SK-N-SH (cell line): ENCODE results near the gene MGST2. TPM values are rescaled to one million over a fixed set of nuclear protein-coding genes. Genes with fewer than 3 reads are reported as not detected.

Experiments used
- CTCF ChIA-PET: fragments of 300-600, 350-600 bp; formaldehyde crosslinking; extraction: SDS; loops from one replicate; lab custom pipeline; 2021; lab: Yijun Ruan, JAX
- POLR2A ChIA-PET: fragments of 350-600 bp; sonication (Branson Sonifier 250); formaldehyde crosslinking; extraction: SDS; loops from one replicate; lab custom pipeline; 2020; ENCODE audit warnings: antibody characterized with exemption, inconsistent platforms; lab: Yijun Ruan, JAX
- DNase-seq: peaks from one replicate; pipeline ENCODE4 v3.0.0; 2012
- H2AFZ ChIP-seq: fragments of 200-600 bp; sonication (generic); 2 replicates; pipeline ENCODE4 v1.8.1; 2016; ENCODE audit warnings: antibody characterized with exemption, mild to moderate bottlenecking, low read depth
- H3F3A ChIP-seq: fragments of 200-600 bp; sonication (generic); replicated peaks from 2 replicates; pipeline ENCODE3; 2016; ENCODE audit warnings: antibody characterized with exemption, mild to moderate bottlenecking; ENCODE audit not compliant: insufficient read depth
- H3K27ac ChIP-seq, 2 experiments: fragments of 200-500 bp in 1 of 2; fragments of 200-600 bp in 1 of 2; sonication (Bioruptor generic) in 1 of 2; sonication (generic), shearing (Covaris generic) in 1 of 2; 2 replicates each; pipeline versions ENCODE4 v1.5.1 to v1.6.1; 2014 to 2016; ENCODE audit warnings: low read depth in 2 of 2, inconsistent platforms in 1 of 2, low read length in 1 of 2, mild to moderate bottlenecking in 1 of 2, mixed read lengths in 1 of 2
- H3K27me3 ChIP-seq: fragments of 200-600 bp; sonication (generic), shearing (Covaris generic); 2 replicates; pipeline ENCODE4 v1.6.1; 2016; ENCODE audit warnings: mixed run types; ENCODE audit not compliant: insufficient read depth
- H3K36me3 ChIP-seq, 2 experiments: fragments of 200-500 bp in 1 of 2; fragments of 200-600 bp in 1 of 2; sonication (Bioruptor generic) in 1 of 2; sonication (generic) in 1 of 2; replicated peaks in 1 of 2; 2 replicates each; pipeline versions ENCODE3 to v1.5.1; 2014 to 2016; ENCODE audit warnings: low read length in 1 of 2, mild to moderate bottlenecking in 1 of 2; ENCODE audit not compliant: insufficient read depth in 2 of 2, control insufficient read depth in 1 of 2
- H3K4me1 ChIP-seq, 2 experiments: fragments of 200-500 bp in 1 of 2; fragments of 200-600 bp in 1 of 2; sonication (Bioruptor generic) in 1 of 2; sonication (generic), shearing (Covaris generic) in 1 of 2; 2 replicates each; pipeline versions ENCODE4 v1.5.1 to v1.6.1; 2014 to 2016; ENCODE audit warnings: low read depth in 1 of 2, low read length in 1 of 2, mixed run types in 1 of 2; ENCODE audit not compliant: insufficient read depth in 2 of 2, control insufficient read depth in 1 of 2
- H3K4me2 ChIP-seq: fragments of 200-600 bp; sonication (generic), shearing (Covaris generic); 2 replicates; pipeline ENCODE4 v1.6.1; 2017; ENCODE audit warnings: mixed run types
- H3K4me3 ChIP-seq, 2 experiments: fragments of 200-500 bp in 1 of 2; fragments of 200-600 bp in 1 of 2; sonication (Bioruptor generic) in 1 of 2; sonication (generic), shearing (Covaris generic) in 1 of 2; 2 replicates each; pipeline versions ENCODE4 v1.5.1 to v1.8.1; 2014 to 2016; ENCODE audit warnings: low read depth in 2 of 2, inconsistent platforms in 1 of 2, low read length in 1 of 2, mild to moderate bottlenecking in 1 of 2, mixed read lengths in 1 of 2, moderate library complexity in 1 of 2
- H3K79me2 ChIP-seq: fragments of 200-600 bp; sonication (generic); 2 replicates; pipeline ENCODE4 v1.8.1; 2017; ENCODE audit warnings: mild to moderate bottlenecking; ENCODE audit not compliant: insufficient read depth
- H3K9ac ChIP-seq: fragments of 200-600 bp; sonication (generic); 2 replicates; pipeline ENCODE4 v1.6.1; 2017; ENCODE audit warnings: mixed run types
- H3K9me2 ChIP-seq: fragments of 200-600 bp; sonication (generic); 2 replicates; pipeline ENCODE4 v1.6.1; 2017; ENCODE audit warnings: mixed run types
- H3K9me3 ChIP-seq: fragments of 200-600 bp; sonication (generic); 2 replicates; pipeline ENCODE4 v1.6.1; 2017; ENCODE audit warnings: mixed run types, mild to moderate bottlenecking, moderate library complexity
- H4K20me1 ChIP-seq: fragments of 200-600 bp; sonication (generic); 2 replicates; pipeline ENCODE4 v1.6.1; 2017; ENCODE audit warnings: mild to moderate bottlenecking, mixed run types; ENCODE audit not compliant: insufficient read depth
- CHD2 ChIP-seq: fragments of 150-350 bp; IDR thresholded peaks from 2 replicates; pipeline ENCODE4 v1.6.1; 2018; ENCODE audit warnings: low read length; ENCODE audit not compliant: partially characterized antibody
- EP300 ChIP-seq, 2 experiments: IDR thresholded peaks; 2 replicates each; pipeline versions ENCODE4 v1.4.0 to v1.6.1; 2012; ENCODE audit warnings: borderline replicate concordance in 1 of 2, low read depth in 1 of 2, low read length in 1 of 2
- FOXM1 ChIP-seq: IDR thresholded peaks from 2 replicates; pipeline ENCODE4 v1.4.0; 2012; ENCODE audit warnings: low read depth, mild to moderate bottlenecking
- GATA2 ChIP-seq: sonication (generic); formaldehyde crosslinking; IDR thresholded peaks from 2 replicates; pipeline ENCODE4 v1.5.0; 2020; ENCODE audit warnings: mild to moderate bottlenecking, missing genetic modification reagents
- POLR2AphosphoS5 ChIP-seq: IDR thresholded peaks from 2 replicates; pipeline ENCODE4 v1.6.1; 2012; ENCODE audit warnings: low read depth, low read length
- RFX5 ChIP-seq: IDR thresholded peaks from 2 replicates; pipeline ENCODE4 v1.6.1; 2012; ENCODE audit warnings: mild to moderate bottlenecking, improper control_type of control experiment, low read length
- SIN3A ChIP-seq: IDR thresholded peaks from 2 replicates; pipeline ENCODE4 v1.6.1; 2012; ENCODE audit warnings: low read depth, mild to moderate bottlenecking, low read length, moderate library complexity, borderline replicate concordance
- SMC3 ChIP-seq: IDR thresholded peaks from 2 replicates; pipeline ENCODE4 v1.6.1; 2012; ENCODE audit warnings: low read depth, low read length, improper control_type of control experiment
- TAF1 ChIP-seq: IDR thresholded peaks from 2 replicates; pipeline ENCODE4 v1.6.1; 2012; ENCODE audit warnings: low read depth, mild to moderate bottlenecking, low read length, moderate library complexity, borderline replicate concordance
- TEAD4 ChIP-seq: IDR thresholded peaks from 2 replicates; pipeline ENCODE4 v1.4.0; 2012; ENCODE audit warnings: mild to moderate bottlenecking, borderline replicate concordance; ENCODE audit not compliant: insufficient read depth
- WGBS: methylation state at CpG from one replicate; pipeline ENCODE4 v1.1.6; 2017; ENCODE audit warnings: low lambda C conversion rate; 5-methylcytosine and 5-hydroxymethylcytosine counted together
- polyA plus RNA-seq, 3 experiments: library from polyadenylated mRNA; depleted of rRNA; stranded (reverse); fragments of >200 nt; gene quantifications; 2 replicates each; pipeline ENCODE4 v1.2.3, GENCODE V29; 2012
- TF ChIP-seq, protein P1 (sequence below): IDR thresholded peaks from 2 replicates; pipeline ENCODE4 v1.4.0; 2012; ENCODE audit warnings: low read depth
- TF ChIP-seq, protein P2 (sequence below): fragments of 200-600 bp; sonication (generic); IDR thresholded peaks from 2 replicates; pipeline ENCODE4 v1.6.1; 2017; ENCODE audit warnings: antibody characterized with exemption, mild to moderate bottlenecking, moderate library complexity

Gene MGST2
- polyA plus RNA-seq, 1 of the 3 experiments (the other 2 are of a cell fraction), result 26.5 TPM

DNA sequence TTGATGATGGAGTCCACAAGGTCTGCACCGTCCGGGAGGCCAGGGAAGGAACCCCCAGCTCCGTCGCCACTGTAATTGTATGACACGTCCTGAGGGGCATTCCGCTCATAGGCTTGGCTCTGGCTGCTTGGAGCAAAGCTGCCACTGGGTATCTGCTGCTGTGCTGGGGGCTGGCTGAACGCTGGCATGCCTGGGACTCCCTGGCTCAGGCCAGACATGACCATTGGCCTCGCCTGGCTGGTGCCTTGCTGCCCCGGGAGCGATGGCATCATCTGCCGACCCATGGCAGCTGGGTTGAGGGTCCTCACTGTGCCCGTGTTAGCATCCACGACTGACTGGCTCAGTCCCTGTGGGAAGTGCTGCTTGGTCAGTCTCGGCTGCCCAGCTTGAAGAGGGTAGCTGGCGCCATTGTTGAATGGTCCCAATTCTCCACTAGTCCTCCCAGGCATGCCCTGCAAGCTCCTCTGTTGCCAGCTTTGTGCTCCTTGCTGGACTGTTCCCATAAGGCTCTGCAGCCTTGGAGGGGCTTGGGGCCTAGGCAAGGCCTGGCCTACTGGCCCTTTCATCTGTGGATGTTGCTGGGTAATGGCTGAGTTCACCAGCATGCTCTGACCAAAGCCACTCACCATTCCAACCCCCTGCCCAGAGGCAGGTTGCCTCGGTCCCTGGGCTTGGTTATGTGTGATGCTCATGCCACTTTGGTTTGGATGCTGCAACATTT, 53.9 kb downstream of the MGST2 start:
- H2AFZ ChIP-seq, result no peak overlapping the region
- H3K27me3 ChIP-seq, result no peaks in the 10 kb centered on the region
- H3K79me2 ChIP-seq, result no peaks in the 10 kb centered on the region
- peaks cover 3% of the 10 kb centered on the region for H3F3A ChIP-seq
- peaks cover 0 to 8% of the 10 kb centered on the region in 2 experiments; a peak in 2 of 4 replicates for H3K4me1 ChIP-seq
- DNase-seq, result no peak
- H3K4me2 ChIP-seq, result no peak overlapping the region
- ChIA-PET POLR2A (no interaction called here), CTCF (interaction anchor here (0.7 to 1.4 kb wide), 3 partner anchors 13 to 62 kb away, joined by 3 to 4 read pairs (median 3); no protein-coding TSS in a partner anchor)
- peak overlapping the region in 1 of 2 experiments; percentile 39; a peak in 1 of 4 replicates for H3K27ac ChIP-seq
- peaks cover 4 to 47% of the 10 kb centered on the region in 2 experiments for H3K36me3 ChIP-seq
- H3K4me3 ChIP-seq, result no peak overlapping the region
- no peak for TF ChIP-seq TAF1
- no peak for TF ChIP-seq RFX5
- no peak for TF ChIP-seq EP300 (IDR thresholded peaks at IDR 0.05; ENCODE audit: borderline replicate concordance in 1 of 2, low read depth in 1 of 2, low read length in 1 of 2)
- no peak for TF ChIP-seq TEAD4
- no peak for TF ChIP-seq SMC3
- no peak for TF ChIP-seq SIN3A
- TF ChIP-seq, protein P1, sequence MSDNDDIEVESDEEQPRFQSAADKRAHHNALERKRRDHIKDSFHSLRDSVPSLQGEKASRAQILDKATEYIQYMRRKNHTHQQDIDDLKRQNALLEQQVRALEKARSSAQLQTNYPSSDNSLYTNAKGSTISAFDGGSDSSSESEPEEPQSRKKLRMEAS, result no peak
- TF ChIP-seq GATA2 (CRISPR knock-in tag), result no peak
- TF ChIP-seq CHD2, result no peak
- TF ChIP-seq POLR2AphosphoS5, result no peak
- TF ChIP-seq FOXM1, result no peak
- no peaks in the 10 kb centered on the region for H3K9me3 ChIP-seq
- no peak overlapping the region for H3K9ac ChIP-seq
- H4K20me1 ChIP-seq, result no peaks in the 10 kb centered on the region
- H3K9me2 ChIP-seq, result no peaks in the 10 kb centered on the region
- 100% methylated on average over 5 of the region's 16 CpGs for WGBS

DNA sequence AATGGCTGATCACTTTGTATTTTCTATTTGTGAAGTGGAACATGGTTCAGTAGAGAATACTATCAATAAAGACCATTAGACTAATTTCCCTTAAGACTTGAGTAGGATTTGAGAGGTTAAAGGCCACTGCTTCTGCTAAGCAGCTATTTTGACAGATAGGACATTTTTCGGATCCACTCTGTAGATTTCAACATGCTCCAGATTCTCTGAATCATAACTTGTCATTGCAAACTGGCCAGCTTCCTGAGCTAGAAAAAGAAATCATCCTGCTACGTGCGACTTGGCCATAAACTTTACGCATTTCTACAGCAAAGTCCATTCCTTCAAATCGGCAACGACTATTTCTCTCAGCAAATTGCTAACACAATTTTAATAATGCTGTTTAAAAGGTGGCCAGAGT, 55.2 kb downstream of the MGST2 start:
- peaks cover 0 to 4% of the 10 kb centered on the region in 2 experiments; a peak in 2 of 4 replicates for H3K4me1 ChIP-seq
- H3K9ac ChIP-seq, result no peak overlapping the region
- H3K27ac ChIP-seq, result peak overlapping the region in 1 of 2 experiments; percentile 14; a peak in 1 of 4 replicates
- WGBS, result 87% methylated on average over 6 of the region's 6 CpGs
- no peak overlapping the region for H3K4me3 ChIP-seq
- H3K27me3 ChIP-seq, result no peaks in the 10 kb centered on the region
- peaks cover 7 to 51% of the 10 kb centered on the region in 2 experiments for H3K36me3 ChIP-seq
- no peaks in the 10 kb centered on the region for H4K20me1 ChIP-seq
- TF ChIP-seq CHD2 (no peak), EP300 (IDR thresholded peaks at IDR 0.05; ENCODE audit: borderline replicate concordance in 1 of 2, low read depth in 1 of 2, low read length in 1 of 2) (no peak), SIN3A (no peak)
- TF ChIP-seq, protein P2, sequence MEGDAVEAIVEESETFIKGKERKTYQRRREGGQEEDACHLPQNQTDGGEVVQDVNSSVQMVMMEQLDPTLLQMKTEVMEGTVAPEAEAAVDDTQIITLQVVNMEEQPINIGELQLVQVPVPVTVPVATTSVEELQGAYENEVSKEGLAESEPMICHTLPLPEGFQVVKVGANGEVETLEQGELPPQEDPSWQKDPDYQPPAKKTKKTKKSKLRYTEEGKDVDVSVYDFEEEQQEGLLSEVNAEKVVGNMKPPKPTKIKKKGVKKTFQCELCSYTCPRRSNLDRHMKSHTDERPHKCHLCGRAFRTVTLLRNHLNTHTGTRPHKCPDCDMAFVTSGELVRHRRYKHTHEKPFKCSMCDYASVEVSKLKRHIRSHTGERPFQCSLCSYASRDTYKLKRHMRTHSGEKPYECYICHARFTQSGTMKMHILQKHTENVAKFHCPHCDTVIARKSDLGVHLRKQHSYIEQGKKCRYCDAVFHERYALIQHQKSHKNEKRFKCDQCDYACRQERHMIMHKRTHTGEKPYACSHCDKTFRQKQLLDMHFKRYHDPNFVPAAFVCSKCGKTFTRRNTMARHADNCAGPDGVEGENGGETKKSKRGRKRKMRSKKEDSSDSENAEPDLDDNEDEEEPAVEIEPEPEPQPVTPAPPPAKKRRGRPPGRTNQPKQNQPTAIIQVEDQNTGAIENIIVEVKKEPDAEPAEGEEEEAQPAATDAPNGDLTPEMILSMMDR, result no peak
- ChIA-PET CTCF (no interaction called here), POLR2A (no interaction called here)
- H3K9me3 ChIP-seq, result no peaks in the 10 kb centered on the region
- H3K4me2 ChIP-seq, result no peak overlapping the region
- no peak for DNase-seq
- H2AFZ ChIP-seq, result no peak overlapping the region
- peaks cover 3% of the 10 kb centered on the region for H3F3A ChIP-seq
- H3K79me2 ChIP-seq, result no peaks in the 10 kb centered on the region
- H3K9me2 ChIP-seq, result no peaks in the 10 kb centered on the region
